NCI-H524 treated with DMSO at 0.1 percent for 48 hours (cell line): ENCODE results near the gene PLB1.
A peak's percentile ranks its signal among the peaks of the same experiment; 100 is the strongest.

Experiments used
- DNase-seq: peaks from one replicate; lab custom pipeline; 2025; lab: John Stamatoyannopoulos, UW

The PLB1 gene

GRCh38 chr2:28668106-28668814, 172.4 kb downstream of the PLB1 start:
- no peak for DNase-seq

- no peak for DNase-seq
Measured at GRCh38 chr2:28668880-28669279, 173.0 kb downstream of the PLB1 start.

GRCh38 chr2:28670856-28671255, 175.0 kb downstream of the PLB1 start:
- no peak for DNase-seq

- DNase-seq, result no peak
Measured at GRCh38 chr2:28673338-28673737, 177.5 kb downstream of the PLB1 start.

- DNase-seq, result no peak
Measured at GRCh38 chr2:28674062-28674712, 178.3 kb downstream of the PLB1 start.

GRCh38 chr2:28674713-28675068, 178.8 kb downstream of the PLB1 start:
- no peak for DNase-seq

GRCh38 chr2:28676152-28676835, 180.4 kb downstream of the PLB1 start:
- no peak for DNase-seq

GRCh38 chr2:28678175-28678855, 182.5 kb downstream of the PLB1 start:
- no peak for DNase-seq

GRCh38 chr2:28678944-28679343, 183.1 kb downstream of the PLB1 start:
- DNase-seq, result no peak

- no peak for DNase-seq
Measured at GRCh38 chr2:28680657-28681056, 184.8 kb downstream of the PLB1 start.

- DNase-seq, result no peak
Measured at GRCh38 chr2:28681158-28681571, 185.3 kb downstream of the PLB1 start.

GRCh38 chr2:28681606-28682005, 185.7 kb downstream of the PLB1 start:
- no peak for DNase-seq

- DNase-seq, result peak; percentile 74
Measured at GRCh38 chr2:28683100-28683706, 187.3 kb downstream of the PLB1 start.

- DNase-seq, result peak; percentile 40
Measured at GRCh38 chr2:28684142-28684858, 188.4 kb downstream of the PLB1 start.

GRCh38 chr2:28687171-28687570, 191.3 kb downstream of the PLB1 start:
- no peak for DNase-seq

- no peak for DNase-seq
Measured at GRCh38 chr2:28687640-28688385, 192.0 kb downstream of the PLB1 start.

GRCh38 chr2:28688818-28689217, 193.0 kb downstream of the PLB1 start:
- no peak for DNase-seq

- no peak for DNase-seq
Measured at GRCh38 chr2:28689771-28690170, 193.9 kb downstream of the PLB1 start.

GRCh38 chr2:28692411-28692810, 196.6 kb downstream of the PLB1 start:
- no peak for DNase-seq

GRCh38 chr2:28693223-28693622, 197.4 kb downstream of the PLB1 start:
- DNase-seq, result no peak
